ENCODE measurements around the gene ARID4B.

The ARID4B gene

GRCh38 chr1:235181561-235182245 lies 146.3 kb downstream of the ARID4B start:
- Histone ChIP-seq H3K4me3 (ENCODE audit: low read length) (no peak overlapping the region), H3K4me2 (ENCODE audit: low read length) (no peak overlapping the region), H3K4ac (ENCODE audit: low read depth, low read length) (no peak overlapping the region), H2BK15ac (replicated peaks; ENCODE audit: low read depth) (no peak overlapping the region), H3K56ac (ENCODE audit: low read length) (no peak overlapping the region), H2BK5ac (ENCODE audit: low read length) (no peak overlapping the region), H3K9ac (ENCODE audit: low read length) (no peak overlapping the region), H3K36me3 (ENCODE audit: control insufficient read depth, insufficient read depth, low read length) (no peaks in the 10 kb centered on the region), H3K18ac (ENCODE audit: low read length) (no peak overlapping the region), H4K8ac (ENCODE audit: low read depth, low read length) (no peak overlapping the region), H3K23ac (ENCODE audit: low read length) (no peak overlapping the region), H3K79me2 (ENCODE audit: control insufficient read depth, insufficient read depth, low read length) (no peaks in the 10 kb centered on the region), H4K5ac (ENCODE audit: low read length) (no peak overlapping the region), H2AK5ac (ENCODE audit: low read length) (no peak overlapping the region), H3K27ac (ENCODE audit: low read depth, low read length) (no peak overlapping the region), H3K4me1 (ENCODE audit: control insufficient read depth, low read depth, low read length) (no peaks in the 10 kb centered on the region), H3K27me3 (ENCODE audit: insufficient read depth, low read length, poor library complexity) (no peaks in the 10 kb centered on the region), H2BK120ac (ENCODE audit: low read depth, low read length) (no peak overlapping the region), H3K79me1 (ENCODE audit: low read length) (no peaks in the 10 kb centered on the region)
- WGBS (ENCODE audit: extremely low coverage, insufficient coverage, low lambda C conversion rate) = no CpG with 5 or more reads among the region's 8 CpGs
- DNase-seq = no peak

- no peaks in the 10 kb centered on the region for H3K79me2 ChIP-seq (ENCODE audit: control insufficient read depth, insufficient read depth, low read length)
- H3K9ac ChIP-seq (ENCODE audit: low read length) = no peak overlapping the region
- H3K18ac ChIP-seq (ENCODE audit: low read length) = no peak overlapping the region
- no peaks in the 10 kb centered on the region for H3K79me1 ChIP-seq (ENCODE audit: low read length)
- DNase-seq = no peak
- no peak overlapping the region for H3K4me3 ChIP-seq (ENCODE audit: low read length)
- WGBS (ENCODE audit: extremely low coverage, insufficient coverage, low lambda C conversion rate) = no CpG with 5 or more reads among the region's 5 CpGs
- no peak overlapping the region for H2BK5ac ChIP-seq (ENCODE audit: low read length)
- no peak overlapping the region for H3K23ac ChIP-seq (ENCODE audit: low read length)
- no peaks in the 10 kb centered on the region for H3K36me3 ChIP-seq (ENCODE audit: control insufficient read depth, insufficient read depth, low read length)
- no peak overlapping the region for H4K8ac ChIP-seq (ENCODE audit: low read depth, low read length)
- H3K4ac ChIP-seq (ENCODE audit: low read depth, low read length) = no peak overlapping the region
- H3K27ac ChIP-seq (ENCODE audit: low read depth, low read length) = no peak overlapping the region
- no peak overlapping the region for H2BK15ac ChIP-seq (replicated peaks; ENCODE audit: low read depth)
- no peaks in the 10 kb centered on the region for H3K4me1 ChIP-seq (ENCODE audit: control insufficient read depth, low read depth, low read length)
- H3K4me2 ChIP-seq (ENCODE audit: low read length) = no peak overlapping the region
- H2AK5ac ChIP-seq (ENCODE audit: low read length) = no peak overlapping the region
- H3K56ac ChIP-seq (ENCODE audit: low read length) = no peak overlapping the region
- no peak overlapping the region for H4K5ac ChIP-seq (ENCODE audit: low read length)
- H3K27me3 ChIP-seq (ENCODE audit: insufficient read depth, low read length, poor library complexity) = no peaks in the 10 kb centered on the region
- H2BK120ac ChIP-seq (ENCODE audit: low read depth, low read length) = no peak overlapping the region
Observed at GRCh38 chr1:235180916-235181460, 147.0 kb downstream of the ARID4B start.

DNA sequence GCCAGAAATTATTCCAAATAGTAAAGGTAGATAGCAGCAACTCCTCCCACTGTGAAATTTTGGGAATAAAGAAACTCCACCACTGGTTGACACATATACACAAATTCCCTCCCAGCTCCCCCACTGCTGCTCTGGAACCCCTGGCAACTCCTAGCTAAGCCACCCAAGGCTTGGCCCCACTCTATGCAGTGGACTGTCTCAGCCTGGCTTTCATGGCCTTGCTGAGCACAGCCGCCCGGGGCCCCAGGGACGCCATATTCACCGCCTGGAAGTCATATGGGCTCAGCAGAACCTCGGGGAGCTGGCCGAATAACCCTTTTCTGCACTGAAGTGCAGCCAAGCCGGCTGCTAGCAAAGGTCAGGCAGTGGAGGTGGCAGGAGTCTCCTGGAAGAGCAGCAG lies 151.5 kb downstream of the ARID4B start:
- Histone ChIP-seq H2BK15ac (replicated peaks; ENCODE audit: low read depth) (no peak overlapping the region), H3K4me2 (ENCODE audit: low read length) (no peak overlapping the region), H3K79me2 (ENCODE audit: control insufficient read depth, insufficient read depth, low read length) (no peaks in the 10 kb centered on the region), H2AK5ac (ENCODE audit: low read length) (no peak overlapping the region), H3K9ac (ENCODE audit: low read length) (no peak overlapping the region), H3K4ac (ENCODE audit: low read depth, low read length) (no peak overlapping the region), H3K56ac (ENCODE audit: low read length) (no peak overlapping the region), H3K23ac (ENCODE audit: low read length) (no peak overlapping the region), H3K79me1 (ENCODE audit: low read length) (no peaks in the 10 kb centered on the region), H3K27ac (ENCODE audit: low read depth, low read length) (no peak overlapping the region), H3K27me3 (ENCODE audit: insufficient read depth, low read length, poor library complexity) (no peaks in the 10 kb centered on the region), H3K4me1 (ENCODE audit: control insufficient read depth, low read depth, low read length) (no peaks in the 10 kb centered on the region), H2BK120ac (ENCODE audit: low read depth, low read length) (no peak overlapping the region), H3K4me3 (ENCODE audit: low read length) (no peak overlapping the region), H4K8ac (ENCODE audit: low read depth, low read length) (no peak overlapping the region), H2BK5ac (ENCODE audit: low read length) (no peak overlapping the region), H4K5ac (ENCODE audit: low read length) (no peak overlapping the region), H3K36me3 (ENCODE audit: control insufficient read depth, insufficient read depth, low read length) (peaks cover 2% of the 10 kb centered on the region), H3K18ac (ENCODE audit: low read length) (no peak overlapping the region)
- DNase-seq = no peak
- WGBS (ENCODE audit: extremely low coverage, insufficient coverage, low lambda C conversion rate) = no CpG with 5 or more reads among the region's 7 CpGs

DNA sequence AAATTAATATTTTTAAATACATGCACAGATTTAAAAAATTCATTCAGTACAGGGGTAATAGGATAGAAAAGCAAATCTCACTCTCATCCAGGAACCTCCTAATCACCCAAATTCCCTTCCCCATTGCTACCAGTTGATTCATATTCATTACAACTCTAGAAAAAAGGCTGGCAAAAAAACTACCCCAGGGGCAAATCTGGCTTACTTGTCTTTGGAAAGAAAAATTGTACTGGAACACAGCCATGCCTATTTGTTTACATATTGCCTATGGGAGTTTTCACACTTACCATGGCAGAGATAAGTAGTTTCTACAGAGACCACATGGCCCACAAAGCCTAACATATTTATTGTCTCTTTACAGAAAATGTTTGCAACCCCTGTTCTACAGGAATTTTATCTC lies 158.0 kb downstream of the ARID4B start:
- no peaks in the 10 kb centered on the region for H3K27me3 ChIP-seq (ENCODE audit: insufficient read depth, low read length, poor library complexity)
- H2BK5ac ChIP-seq (ENCODE audit: low read length) = no peak overlapping the region
- no peak overlapping the region for H3K4me2 ChIP-seq (ENCODE audit: low read length)
- no peak overlapping the region for H2BK120ac ChIP-seq (ENCODE audit: low read depth, low read length)
- H2AK5ac ChIP-seq (ENCODE audit: low read length) = no peak overlapping the region
- no peak for DNase-seq
- no peak overlapping the region for H3K27ac ChIP-seq (ENCODE audit: low read depth, low read length)
- no peaks in the 10 kb centered on the region for H3K4me1 ChIP-seq (ENCODE audit: control insufficient read depth, low read depth, low read length)
- no peak overlapping the region for H4K8ac ChIP-seq (ENCODE audit: low read depth, low read length)
- no peak overlapping the region for H3K4me3 ChIP-seq (ENCODE audit: low read length)
- no peak overlapping the region for H3K4ac ChIP-seq (ENCODE audit: low read depth, low read length)
- peaks cover under 1% of the 10 kb centered on the region for H3K36me3 ChIP-seq (ENCODE audit: control insufficient read depth, insufficient read depth, low read length)
- H3K18ac ChIP-seq (ENCODE audit: low read length) = no peak overlapping the region
- no peak overlapping the region for H3K23ac ChIP-seq (ENCODE audit: low read length)
- no peaks in the 10 kb centered on the region for H3K79me2 ChIP-seq (ENCODE audit: control insufficient read depth, insufficient read depth, low read length)
- H3K79me1 ChIP-seq (ENCODE audit: low read length) = no peaks in the 10 kb centered on the region
- H2BK15ac ChIP-seq (replicated peaks; ENCODE audit: low read depth) = no peak overlapping the region
- no peak overlapping the region for H3K9ac ChIP-seq (ENCODE audit: low read length)
- no peak overlapping the region for H4K5ac ChIP-seq (ENCODE audit: low read length)
- H3K56ac ChIP-seq (ENCODE audit: low read length) = no peak overlapping the region

DNA sequence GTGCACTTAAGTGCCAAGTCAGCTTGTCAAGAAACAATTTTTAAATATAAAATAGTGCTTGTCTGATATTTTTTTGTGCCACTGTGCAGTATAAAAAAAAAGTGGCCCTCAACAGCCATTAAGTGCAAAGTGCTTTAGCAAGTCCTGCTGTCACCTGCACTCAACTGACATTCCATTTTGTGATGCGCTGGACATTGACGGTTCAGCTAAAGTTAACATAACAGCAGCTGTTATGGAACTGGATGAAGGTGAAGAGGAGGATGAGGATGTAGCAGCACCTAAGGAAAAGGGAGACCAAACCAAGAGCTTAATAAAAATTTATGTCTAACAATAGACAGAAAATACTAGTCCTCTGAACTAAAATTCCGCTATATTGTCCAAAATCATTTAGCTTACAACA lies 159.6 kb downstream of the ARID4B start:
- Histone ChIP-seq H3K4me2 (ENCODE audit: low read length) (no peak overlapping the region), H2AK5ac (ENCODE audit: low read length) (no peak overlapping the region), H3K36me3 (ENCODE audit: control insufficient read depth, insufficient read depth, low read length) (no peaks in the 10 kb centered on the region), H3K79me2 (ENCODE audit: control insufficient read depth, insufficient read depth, low read length) (no peaks in the 10 kb centered on the region), H2BK15ac (replicated peaks; ENCODE audit: low read depth) (no peak overlapping the region), H3K27me3 (ENCODE audit: insufficient read depth, low read length, poor library complexity) (no peaks in the 10 kb centered on the region), H3K18ac (ENCODE audit: low read length) (no peak overlapping the region), H4K5ac (ENCODE audit: low read length) (no peak overlapping the region), H2BK120ac (ENCODE audit: low read depth, low read length) (no peak overlapping the region), H3K23ac (ENCODE audit: low read length) (no peak overlapping the region), H2BK5ac (ENCODE audit: low read length) (no peak overlapping the region), H3K4me3 (ENCODE audit: low read length) (no peak overlapping the region), H3K4me1 (ENCODE audit: control insufficient read depth, low read depth, low read length) (no peaks in the 10 kb centered on the region), H4K8ac (ENCODE audit: low read depth, low read length) (no peak overlapping the region), H3K9ac (ENCODE audit: low read length) (no peak overlapping the region), H3K56ac (ENCODE audit: low read length) (no peak overlapping the region), H3K4ac (ENCODE audit: low read depth, low read length) (no peak overlapping the region), H3K79me1 (ENCODE audit: low read length) (no peaks in the 10 kb centered on the region), H3K27ac (ENCODE audit: low read depth, low read length) (no peak overlapping the region)
- WGBS (ENCODE audit: extremely low coverage, insufficient coverage, low lambda C conversion rate) = no CpG with 5 or more reads among the region's 3 CpGs
- DNase-seq = no peak

All from mesendoderm (in vitro differentiated cells).